SK-N-SH treated with all-trans-retinoic acid at 6 μM for 48 hours (cell line): Measurements from ENCODE around the gene SMPD3.

Experiments
- ATAC-seq: fragments of 200-7000 bp; cut with Tn5 transposase; 3 replicates; pipeline ENCODE4 v1.9.1; 2020; ENCODE audit warnings: mild to moderate bottlenecking, moderate library complexity
- ARNTL ChIP-seq: fragments of 450-650 bp; formaldehyde crosslinking; IDR thresholded peaks from 2 replicates; pipeline ENCODE4 v1.5.0; 2020; ENCODE audit warnings: low read depth, mild to moderate bottlenecking, moderate library complexity, borderline replicate concordance
- BACH2 ChIP-seq: fragments of 250-450 bp; sonication (Bioruptor Pico); IDR thresholded peaks from 2 replicates; pipeline ENCODE4 v1.9.0; 2021; ENCODE audit warnings: mild to moderate bottlenecking, borderline replicate concordance
- CREB5 ChIP-seq: fragments of 250-450 bp; sonication (Bioruptor Pico); IDR thresholded peaks from 2 replicates; pipeline ENCODE4 v1.5.1; 2020; ENCODE audit warnings: low read depth, mild to moderate bottlenecking, moderate library complexity
- CSDC2 ChIP-seq: fragments of 250-450 bp; sonication (Bioruptor Pico); IDR thresholded peaks from 2 replicates; pipeline ENCODE4 v1.5.0; 2020; ENCODE audit warnings: mild to moderate bottlenecking, moderate library complexity
- CSRNP3 ChIP-seq: fragments of 250-450 bp; sonication (Bioruptor Pico); IDR thresholded peaks from 2 replicates; pipeline ENCODE4 v1.5.1; 2021; ENCODE audit warnings: mild to moderate bottlenecking, moderate library complexity
- ESRRG ChIP-seq: fragments of 250-450 bp; sonication (Bioruptor Pico); IDR thresholded peaks from 2 replicates; pipeline ENCODE4 v1.6.1; 2021; ENCODE audit warnings: mild to moderate bottlenecking
- GLIS3 ChIP-seq: fragments of 250-450 bp; sonication (Bioruptor Pico); IDR thresholded peaks from 2 replicates; pipeline ENCODE4 v1.5.0; 2020; ENCODE audit warnings: mild to moderate bottlenecking, moderate library complexity
- ISL1 ChIP-seq: fragments of 250-450 bp; sonication (Bioruptor Pico); IDR thresholded peaks from 2 replicates; pipeline ENCODE4 v2.1.2; 2022; ENCODE audit warnings: mild to moderate bottlenecking, moderate library complexity
- OSR1 ChIP-seq: fragments of 250-450 bp; sonication (Bioruptor Pico); IDR thresholded peaks from 2 replicates; pipeline ENCODE4 v1.8.0; 2022; ENCODE audit warnings: moderate library complexity, mild to moderate bottlenecking, inconsistent platforms
- POU6F1 ChIP-seq: fragments of 250-450 bp; sonication (Bioruptor Pico); IDR thresholded peaks from 2 replicates; pipeline ENCODE4 v1.8.0; 2021; ENCODE audit warnings: low read depth, mild to moderate bottlenecking, moderate library complexity, borderline replicate concordance
- RARB ChIP-seq: fragments of 250-450 bp; sonication (Bioruptor Pico); IDR thresholded peaks from 2 replicates; pipeline ENCODE4 v1.8.0; 2021; ENCODE audit warnings: mild to moderate bottlenecking, moderate library complexity
- SNAI2 ChIP-seq: fragments of 250-450 bp; sonication (Bioruptor Pico); IDR thresholded peaks from 2 replicates; pipeline ENCODE4 v1.5.0; 2020; ENCODE audit warnings: mild to moderate bottlenecking, moderate library complexity
- TCF4 ChIP-seq: fragments of 250-450 bp; sonication (Bioruptor Pico); IDR thresholded peaks from 2 replicates; pipeline ENCODE4 v1.8.0; 2021; ENCODE audit warnings: mild to moderate bottlenecking, moderate library complexity, borderline replicate concordance
- TSHZ2 ChIP-seq: fragments of 250-450 bp; sonication (Bioruptor Pico); IDR thresholded peaks from 2 replicates; pipeline ENCODE4 v1.5.0; 2020; ENCODE audit warnings: mild to moderate bottlenecking, moderate library complexity
- ZC3H10 ChIP-seq: fragments of 250-450 bp; sonication (Bioruptor Pico); IDR thresholded peaks from 2 replicates; pipeline ENCODE4 v1.5.1; 2021; ENCODE audit warnings: mild to moderate bottlenecking, moderate library complexity
- ZFP3 ChIP-seq: fragments of 250-450 bp; sonication (Bioruptor Pico); IDR thresholded peaks from 2 replicates; pipeline ENCODE4 v1.5.0; 2020; ENCODE audit warnings: mild to moderate bottlenecking, moderate library complexity
- ZFP30 ChIP-seq: fragments of 450-650 bp; formaldehyde crosslinking; IDR thresholded peaks from 2 replicates; pipeline ENCODE4 v1.5.0; 2022; ENCODE audit warnings: mild to moderate bottlenecking, moderate library complexity
- ZNF565 ChIP-seq: fragments of 450-650 bp; formaldehyde crosslinking; conservative IDR thresholded peaks from 2 replicates; pipeline ENCODE4 v1.5.0; 2020; ENCODE audit warnings: low read depth, mild to moderate bottlenecking, moderate library complexity
- ZNF70 ChIP-seq: fragments of 450-650 bp; formaldehyde crosslinking; IDR thresholded peaks from 2 replicates; pipeline ENCODE4 v1.5.0; 2020; ENCODE audit warnings: mild to moderate bottlenecking, moderate library complexity
- ZNF8 ChIP-seq: fragments of 450-650 bp; formaldehyde crosslinking; IDR thresholded peaks from 2 replicates; pipeline ENCODE4 v1.5.0; 2020; ENCODE audit warnings: mild to moderate bottlenecking, moderate library complexity
- TF ChIP-seq, protein P1 (sequence below): fragments of 250-450 bp; sonication (Bioruptor Pico); IDR thresholded peaks from 2 replicates; pipeline ENCODE4 v1.8.0; 2020; ENCODE audit warnings: mild to moderate bottlenecking, moderate library complexity, borderline replicate concordance

SMPD3 gene

DNA sequence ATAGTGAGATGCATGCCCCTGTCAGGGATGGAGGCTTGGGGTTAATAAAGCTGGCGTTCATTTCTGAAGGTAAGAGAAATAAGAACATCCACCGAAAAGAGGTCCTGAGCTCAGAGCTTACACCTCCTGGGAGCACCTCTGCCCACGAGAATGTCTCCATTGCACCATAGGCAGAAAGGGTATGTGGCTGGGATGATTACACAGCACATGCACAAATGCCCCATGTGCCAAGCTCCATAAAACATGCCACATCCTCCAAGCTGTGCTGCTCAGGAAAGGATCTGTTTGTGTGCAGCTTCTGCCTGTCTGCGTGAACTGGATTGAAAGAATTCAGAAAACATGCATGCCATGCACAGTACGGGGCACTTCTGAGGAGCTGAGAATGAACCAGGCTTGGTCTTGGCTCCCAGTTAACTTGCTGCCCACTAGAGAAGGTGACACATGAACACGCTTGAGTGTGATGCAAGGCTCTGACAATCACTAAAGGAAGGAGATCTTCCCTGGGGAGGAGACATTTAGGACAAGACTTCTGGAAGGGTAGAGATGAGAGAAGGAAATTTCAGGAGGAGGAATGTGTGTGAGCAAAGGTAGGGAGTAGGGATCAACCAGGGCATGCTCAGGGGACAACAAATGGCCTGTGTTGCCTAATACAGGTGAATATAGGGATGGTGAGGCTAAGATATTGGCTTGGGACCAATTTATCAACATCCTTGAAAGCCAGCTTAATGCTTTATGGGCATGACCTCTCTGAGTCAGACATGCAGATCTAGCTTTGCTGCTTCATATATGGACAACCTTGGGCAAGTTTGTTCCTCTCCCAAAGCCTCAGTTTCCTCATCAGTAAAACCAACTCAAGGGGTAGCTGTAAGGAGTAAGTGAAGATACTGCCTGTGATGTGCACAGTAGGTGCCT is 32.0 kb upstream of the SMPD3 start:
- no peak for TF ChIP-seq TSHZ2 (CRISPR knock-in tag)
- no peak for TF ChIP-seq TCF4 (CRISPR knock-in tag)
- no peak for TF ChIP-seq ZFP3 (CRISPR knock-in tag)
- ATAC-seq: no peak

DNA sequence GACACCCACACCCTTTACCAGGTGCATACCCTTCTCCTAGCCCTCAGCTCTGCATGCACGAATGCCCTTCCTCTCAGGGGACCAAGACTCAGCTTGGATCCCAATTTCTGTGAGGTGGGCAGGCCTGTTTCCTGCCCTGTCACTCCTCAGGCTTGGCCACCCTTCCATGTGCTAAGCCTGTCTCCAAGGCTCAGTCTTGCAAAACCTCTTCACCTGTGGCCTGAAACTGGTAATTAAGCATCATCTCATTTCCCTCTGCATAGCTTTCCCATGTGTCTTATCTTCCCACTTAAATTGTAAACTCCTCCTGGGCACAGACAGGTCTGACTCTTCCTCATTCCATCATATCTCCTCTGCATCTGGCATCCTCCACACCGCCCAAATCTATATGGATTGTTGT is 31.0 kb upstream of the SMPD3 start:
- no peak for TF ChIP-seq CSDC2 (CRISPR knock-in tag)
- TF ChIP-seq ESRRG (CRISPR knock-in tag): no peak
- no peak for TF ChIP-seq ZNF565
- ATAC-seq: no peak

DNA sequence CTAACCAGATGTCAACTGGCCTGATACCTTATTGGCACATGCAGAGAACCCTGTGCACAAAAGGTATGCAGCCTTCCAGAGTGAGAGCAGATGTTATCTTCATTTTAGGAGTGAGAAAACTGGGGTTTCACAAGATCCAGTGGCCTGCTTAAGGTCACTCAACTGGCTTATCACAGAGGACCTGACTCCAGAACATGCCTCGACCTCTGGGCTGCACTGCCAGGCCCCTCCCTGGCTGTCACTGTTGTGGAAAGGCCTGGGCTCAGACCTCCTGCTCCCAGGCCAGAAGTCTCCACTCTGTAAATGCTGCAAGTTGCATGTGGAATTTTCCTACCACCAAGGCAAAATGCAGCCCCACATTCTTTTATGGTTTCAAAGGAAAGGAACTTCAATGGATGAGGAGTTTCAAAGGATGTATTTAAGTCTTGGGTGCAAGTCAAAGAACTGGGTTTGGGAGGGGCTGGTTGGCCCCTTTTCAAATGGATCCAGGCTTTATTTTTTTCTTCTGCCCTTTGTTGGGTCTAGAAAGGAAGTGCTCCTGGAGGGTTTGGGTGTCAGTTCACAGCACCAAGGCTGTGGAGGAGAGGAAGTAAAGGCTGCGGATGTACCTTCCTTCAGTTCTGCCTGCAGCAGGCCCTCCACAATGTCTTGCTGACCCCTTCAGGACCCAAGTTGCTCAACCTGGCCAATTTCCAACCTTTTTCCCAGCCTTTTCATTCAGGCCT is 30.4 kb upstream of the SMPD3 start:
- no peak for ATAC-seq
- TF ChIP-seq ISL1 (CRISPR knock-in tag): no peak
- no peak for TF ChIP-seq BACH2 (CRISPR knock-in tag)
- TF ChIP-seq, protein P1, sequence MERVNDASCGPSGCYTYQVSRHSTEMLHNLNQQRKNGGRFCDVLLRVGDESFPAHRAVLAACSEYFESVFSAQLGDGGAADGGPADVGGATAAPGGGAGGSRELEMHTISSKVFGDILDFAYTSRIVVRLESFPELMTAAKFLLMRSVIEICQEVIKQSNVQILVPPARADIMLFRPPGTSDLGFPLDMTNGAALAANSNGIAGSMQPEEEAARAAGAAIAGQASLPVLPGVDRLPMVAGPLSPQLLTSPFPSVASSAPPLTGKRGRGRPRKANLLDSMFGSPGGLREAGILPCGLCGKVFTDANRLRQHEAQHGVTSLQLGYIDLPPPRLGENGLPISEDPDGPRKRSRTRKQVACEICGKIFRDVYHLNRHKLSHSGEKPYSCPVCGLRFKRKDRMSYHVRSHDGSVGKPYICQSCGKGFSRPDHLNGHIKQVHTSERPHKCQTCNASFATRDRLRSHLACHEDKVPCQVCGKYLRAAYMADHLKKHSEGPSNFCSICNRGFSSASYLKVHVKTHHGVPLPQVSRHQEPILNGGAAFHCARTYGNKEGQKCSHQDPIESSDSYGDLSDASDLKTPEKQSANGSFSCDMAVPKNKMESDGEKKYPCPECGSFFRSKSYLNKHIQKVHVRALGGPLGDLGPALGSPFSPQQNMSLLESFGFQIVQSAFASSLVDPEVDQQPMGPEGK: no peak
- no peak for TF ChIP-seq RARB (CRISPR knock-in tag)
- no peak for TF ChIP-seq ZC3H10 (CRISPR knock-in tag)
- no peak for TF ChIP-seq TCF4 (CRISPR knock-in tag)
- TF ChIP-seq ZNF8: no peak

GRCh38 chr16:68475071-68475470 is 26.8 kb upstream of the SMPD3 start:
- no peak for ATAC-seq
- TF ChIP-seq ZNF565: no peak
- TF ChIP-seq ZNF70 (CRISPR knock-in tag): no peak
- no peak for TF ChIP-seq OSR1 (CRISPR knock-in tag)
- no peak for TF ChIP-seq ZFP30 (CRISPR knock-in tag)
- no peak for TF ChIP-seq RARB (CRISPR knock-in tag)
- no peak for TF ChIP-seq SNAI2 (CRISPR knock-in tag)
- TF ChIP-seq ARNTL (CRISPR knock-in tag): no peak
- no peak for TF ChIP-seq ISL1 (CRISPR knock-in tag)
- no peak for TF ChIP-seq POU6F1
- no peak for TF ChIP-seq GLIS3
- no peak for TF ChIP-seq TCF4 (CRISPR knock-in tag)
- TF ChIP-seq ESRRG (CRISPR knock-in tag): no peak
- no peak for TF ChIP-seq CSRNP3 (CRISPR knock-in tag)
- TF ChIP-seq CREB5 (CRISPR knock-in tag): no peak
